ENCODE data around the gene EFTUD2.

DNA sequence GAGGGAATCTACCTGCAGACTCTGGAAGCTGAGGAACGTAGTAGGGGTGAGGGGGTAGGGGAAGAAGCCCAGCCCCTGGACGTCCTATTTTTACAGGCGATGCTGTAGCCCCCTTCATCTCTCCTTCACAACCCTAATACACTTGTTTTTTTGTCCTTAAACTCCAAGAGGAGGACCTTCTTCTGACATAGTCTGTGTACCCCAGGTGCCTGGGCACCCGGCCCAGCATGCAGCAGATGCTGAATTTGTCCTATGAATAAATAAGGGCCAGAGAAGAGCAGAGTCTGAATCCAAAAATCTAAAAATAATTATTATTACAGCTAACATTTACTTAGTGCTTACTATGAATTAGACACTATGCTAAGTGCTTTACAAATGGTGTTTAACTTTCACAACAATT is 43.2 kb upstream of the EFTUD2 start:
- TF ChIP-seq, protein P1, sequence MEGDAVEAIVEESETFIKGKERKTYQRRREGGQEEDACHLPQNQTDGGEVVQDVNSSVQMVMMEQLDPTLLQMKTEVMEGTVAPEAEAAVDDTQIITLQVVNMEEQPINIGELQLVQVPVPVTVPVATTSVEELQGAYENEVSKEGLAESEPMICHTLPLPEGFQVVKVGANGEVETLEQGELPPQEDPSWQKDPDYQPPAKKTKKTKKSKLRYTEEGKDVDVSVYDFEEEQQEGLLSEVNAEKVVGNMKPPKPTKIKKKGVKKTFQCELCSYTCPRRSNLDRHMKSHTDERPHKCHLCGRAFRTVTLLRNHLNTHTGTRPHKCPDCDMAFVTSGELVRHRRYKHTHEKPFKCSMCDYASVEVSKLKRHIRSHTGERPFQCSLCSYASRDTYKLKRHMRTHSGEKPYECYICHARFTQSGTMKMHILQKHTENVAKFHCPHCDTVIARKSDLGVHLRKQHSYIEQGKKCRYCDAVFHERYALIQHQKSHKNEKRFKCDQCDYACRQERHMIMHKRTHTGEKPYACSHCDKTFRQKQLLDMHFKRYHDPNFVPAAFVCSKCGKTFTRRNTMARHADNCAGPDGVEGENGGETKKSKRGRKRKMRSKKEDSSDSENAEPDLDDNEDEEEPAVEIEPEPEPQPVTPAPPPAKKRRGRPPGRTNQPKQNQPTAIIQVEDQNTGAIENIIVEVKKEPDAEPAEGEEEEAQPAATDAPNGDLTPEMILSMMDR (IDR thresholded peaks at IDR 0.05), result no peak
- no peak for TF ChIP-seq EZH2 (IDR thresholded peaks at IDR 0.05; ENCODE audit: borderline replicate concordance, insufficient read depth, low read depth, low read length, poor library complexity, severe bottlenecking)

Data from B cell (primary cell).